Left kidney (tissue), 1 donor: ENCODE measurements around the gene TSC22D3. TPM values are rescaled to one million over a fixed set of nuclear protein-coding genes. Genes with fewer than 3 reads are reported as not detected.

Source experiments
- polyA plus RNA-seq: library from polyadenylated mRNA; unstranded; fragments of 120-200 nt; gene quantifications from one replicate; pipeline ENCODE4 v1.2.1, GENCODE V29; 2013; ENCODE audit not compliant: insufficient read length

Gene TSC22D3
- polyA plus RNA-seq, 1 donor, result 107 TPM

Other genes with a start within 250 kb of the TSC22D3 start
- 52.4 TPM for gene PRPS1, start 147.3 kb downstream of the TSC22D3 start, polyA plus RNA-seq
- not detected for gene NCBP2L, start 1.9 kb upstream of the TSC22D3 start, polyA plus RNA-seq
- 11.6 TPM for gene MID2, start 50.1 kb upstream of the TSC22D3 start, polyA plus RNA-seq
- not detected for gene TEX13B, start 206.6 kb upstream of the TSC22D3 start, polyA plus RNA-seq